Breast epithelium (tissue), 3 donors: ENCODE measurements around the gene PAOX.

Source experiments
- POLR2A ChIP-seq: fragments of 450-650 bp; IDR thresholded peaks from one replicate; pipeline ENCODE4 v1.6.1; 2016; ENCODE audit warnings: antibody characterized with exemption, mild to moderate bottlenecking, moderate library complexity
- POLR2AphosphoS5 ChIP-seq, 3 donors: sonication (generic); formaldehyde crosslinking; IDR thresholded peaks; one replicate each; pipeline ENCODE4 v1.6.1; 2017; ENCODE audit warnings: antibody characterized with exemption in 3 of 3
- TF ChIP-seq, protein P1 (sequence below), 3 donors: fragments of 450-650 bp; IDR thresholded peaks; one replicate each; pipeline ENCODE4 v1.5.1; 2016 to 2017; ENCODE audit warnings: antibody characterized with exemption in 3 of 3, mild to moderate bottlenecking in 3 of 3, moderate library complexity in 3 of 3

DNA sequence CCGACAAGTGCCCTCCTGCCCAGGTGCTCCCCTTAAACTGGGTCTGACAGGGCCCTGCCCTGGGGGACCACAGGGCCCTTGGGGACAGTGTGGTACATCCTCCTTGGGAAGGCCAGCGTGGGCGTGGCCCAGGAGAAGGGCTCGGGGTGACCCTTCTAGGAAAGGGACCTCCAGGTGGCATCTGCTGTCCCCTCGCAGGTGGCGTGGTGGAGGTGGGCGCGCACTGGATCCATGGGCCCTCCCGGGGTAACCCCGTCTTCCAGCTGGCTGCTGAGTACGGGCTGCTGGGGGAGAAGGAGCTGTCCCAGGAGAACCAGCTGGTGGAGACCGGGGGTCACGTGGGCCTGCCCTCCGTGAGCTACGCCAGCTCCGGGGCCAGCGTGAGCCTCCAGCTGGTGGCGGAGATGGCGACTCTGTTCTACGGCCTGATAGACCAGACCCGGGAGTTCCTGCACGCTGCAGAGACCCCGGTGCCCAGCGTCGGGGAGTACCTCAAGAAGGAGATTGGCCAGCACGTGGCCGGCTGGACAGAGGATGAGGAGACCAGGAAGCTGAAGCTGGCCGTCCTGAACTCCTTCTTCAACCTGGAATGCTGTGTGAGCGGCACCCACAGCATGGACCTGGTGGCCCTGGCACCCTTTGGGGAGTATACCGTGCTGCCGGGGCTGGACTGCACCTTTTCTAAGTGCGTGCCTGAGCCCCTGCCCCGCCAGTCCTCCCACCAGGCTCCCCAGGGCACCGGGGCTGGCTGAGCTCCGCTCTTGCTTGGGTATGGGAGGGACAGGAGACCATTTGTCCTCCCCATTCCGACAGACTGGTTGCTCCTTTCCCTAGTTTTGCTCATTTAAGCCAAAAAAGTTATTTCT is 972 bp downstream of the PAOX start:
- TF ChIP-seq POLR2AphosphoS5 (IDR thresholded peaks at IDR 0.05): no peak
- TF ChIP-seq, protein P1, sequence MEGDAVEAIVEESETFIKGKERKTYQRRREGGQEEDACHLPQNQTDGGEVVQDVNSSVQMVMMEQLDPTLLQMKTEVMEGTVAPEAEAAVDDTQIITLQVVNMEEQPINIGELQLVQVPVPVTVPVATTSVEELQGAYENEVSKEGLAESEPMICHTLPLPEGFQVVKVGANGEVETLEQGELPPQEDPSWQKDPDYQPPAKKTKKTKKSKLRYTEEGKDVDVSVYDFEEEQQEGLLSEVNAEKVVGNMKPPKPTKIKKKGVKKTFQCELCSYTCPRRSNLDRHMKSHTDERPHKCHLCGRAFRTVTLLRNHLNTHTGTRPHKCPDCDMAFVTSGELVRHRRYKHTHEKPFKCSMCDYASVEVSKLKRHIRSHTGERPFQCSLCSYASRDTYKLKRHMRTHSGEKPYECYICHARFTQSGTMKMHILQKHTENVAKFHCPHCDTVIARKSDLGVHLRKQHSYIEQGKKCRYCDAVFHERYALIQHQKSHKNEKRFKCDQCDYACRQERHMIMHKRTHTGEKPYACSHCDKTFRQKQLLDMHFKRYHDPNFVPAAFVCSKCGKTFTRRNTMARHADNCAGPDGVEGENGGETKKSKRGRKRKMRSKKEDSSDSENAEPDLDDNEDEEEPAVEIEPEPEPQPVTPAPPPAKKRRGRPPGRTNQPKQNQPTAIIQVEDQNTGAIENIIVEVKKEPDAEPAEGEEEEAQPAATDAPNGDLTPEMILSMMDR (IDR thresholded peaks at IDR 0.05): no peak
- TF ChIP-seq POLR2A: no peak
